ENCODE measurements around the gene ELAVL3. TPM values are rescaled to one million over a fixed set of nuclear protein-coding genes. Genes with fewer than 3 reads are reported as not detected.

The ELAVL3 gene
- total RNA-seq, 1 experiment from 2014 or later = 1.4 TPM

DNA sequence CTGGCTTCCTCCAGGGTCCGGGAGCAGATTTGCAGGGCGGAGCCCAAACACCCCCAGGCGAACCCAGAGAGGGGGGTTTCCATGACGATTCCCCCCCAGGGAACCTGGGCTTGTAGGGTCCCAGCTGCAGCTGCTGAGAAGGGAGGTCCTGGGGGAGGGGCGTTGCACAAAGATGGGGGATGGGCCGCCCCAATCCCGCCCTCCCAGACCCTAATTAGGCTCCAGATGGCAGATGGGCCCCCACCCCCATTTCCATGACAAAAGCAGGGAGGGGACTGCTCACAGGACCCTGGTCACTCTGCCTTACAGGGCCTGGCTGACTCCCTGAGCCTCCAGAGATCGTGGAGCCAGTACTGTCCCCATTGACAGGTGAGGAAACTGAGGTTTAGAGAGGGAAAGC, 15.2 kb downstream of the ELAVL3 start:
- POLR2A ChIA-PET = no interaction called here
- CTCF ChIA-PET = no interaction called here
- Mint-ChIP-seq H3K27ac (no peak overlapping the region), H3K9me3 (no peaks in the 10 kb centered on the region), H3K27me3 (ENCODE audit: low read depth) (no peaks in the 10 kb centered on the region), H3K36me3 (no peaks in the 10 kb centered on the region), H3K4me1 (peaks cover 12% of the 10 kb centered on the region; the same call in 1 of the 2 replicates), H3K4me3 (no peak overlapping the region)
- 0 out of 2 replicates have a peak, but pooled peaks have one; percentile 73 for TF ChIP-seq ZNF281 (CRISPR knock-in tag; IDR thresholded peaks at IDR 0.05)
- no peak for TF ChIP-seq ZNF423 (CRISPR knock-in tag; IDR thresholded peaks at IDR 0.05)
- TF ChIP-seq USF2 (CRISPR knock-in tag; IDR thresholded peaks at IDR 0.05) = no peak
- TF ChIP-seq CREB1 (CRISPR knock-in tag; IDR thresholded peaks at IDR 0.05) = no peak
- no peak for TF ChIP-seq NFATC4 (CRISPR knock-in tag; IDR thresholded peaks at IDR 0.05)
- no peak for TF ChIP-seq ZNF396 (CRISPR knock-in tag; IDR thresholded peaks at IDR 0.05; ENCODE audit: borderline replicate concordance)
- no peak for TF ChIP-seq SMAD3 (CRISPR knock-in tag; IDR thresholded peaks at IDR 0.05; ENCODE audit: borderline replicate concordance)
- no peak for TF ChIP-seq ZMAT4 (CRISPR knock-in tag; IDR thresholded peaks at IDR 0.05)
- TF ChIP-seq, protein P1, sequence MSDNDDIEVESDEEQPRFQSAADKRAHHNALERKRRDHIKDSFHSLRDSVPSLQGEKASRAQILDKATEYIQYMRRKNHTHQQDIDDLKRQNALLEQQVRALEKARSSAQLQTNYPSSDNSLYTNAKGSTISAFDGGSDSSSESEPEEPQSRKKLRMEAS (CRISPR knock-in tag; IDR thresholded peaks at IDR 0.05) = no peak
- TF ChIP-seq SP1 (CRISPR knock-in tag; conservative IDR thresholded peaks at IDR 0.05) = 0 out of 2 replicates have a peak, but pooled peaks have one; percentile 17
- TF ChIP-seq TCF7 (CRISPR knock-in tag; IDR thresholded peaks at IDR 0.05; ENCODE audit: low read depth) = no peak
- no peak for TF ChIP-seq ATF6 (CRISPR knock-in tag; IDR thresholded peaks at IDR 0.05)
- TF ChIP-seq FOXP1 (CRISPR knock-in tag; IDR thresholded peaks at IDR 0.05; ENCODE audit: borderline replicate concordance) = 0 out of 2 replicates have a peak, but pooled peaks have one; percentile 18
- TF ChIP-seq NR1H2 (CRISPR knock-in tag; IDR thresholded peaks at IDR 0.05) = no peak
- no peak for TF ChIP-seq JUN (CRISPR knock-in tag; IDR thresholded peaks at IDR 0.05)
- TF ChIP-seq NFE2L1 (CRISPR knock-in tag; IDR thresholded peaks at IDR 0.05) = no peak
- TF ChIP-seq NFYB (CRISPR knock-in tag; conservative IDR thresholded peaks at IDR 0.05; ENCODE audit: low read depth) = no peak
- ATAC-seq (peak; percentile 46; the same call in 1 of the 2 replicates), DNase-seq (ENCODE audit: low spot score) (peak; percentile 69)

- no peak for DNase-seq (ENCODE audit: low spot score)
- Mint-ChIP-seq H3K9me3 (no peaks in the 10 kb centered on the region), H3K4me3 (no peak overlapping the region), H3K36me3 (no peaks in the 10 kb centered on the region), H3K4me1 (peaks cover 12% of the 10 kb centered on the region; the same call in 1 of the 2 replicates), H3K27me3 (ENCODE audit: low read depth) (no peaks in the 10 kb centered on the region), H3K27ac (no peak overlapping the region)
- no peak for ATAC-seq
- ChIA-PET CTCF (interaction anchor here (0.6 kb wide), 2 partner anchors 171 to 1328 kb away, joined by 3 read pairs; no protein-coding TSS in a partner anchor), POLR2A (no interaction called here)
- TF ChIP-seq ZNF671 (CRISPR knock-in tag; IDR thresholded peaks at IDR 0.05) (no peak), USF1 (CRISPR knock-in tag; IDR thresholded peaks at IDR 0.05) (no peak)
- TF ChIP-seq, protein P2, sequence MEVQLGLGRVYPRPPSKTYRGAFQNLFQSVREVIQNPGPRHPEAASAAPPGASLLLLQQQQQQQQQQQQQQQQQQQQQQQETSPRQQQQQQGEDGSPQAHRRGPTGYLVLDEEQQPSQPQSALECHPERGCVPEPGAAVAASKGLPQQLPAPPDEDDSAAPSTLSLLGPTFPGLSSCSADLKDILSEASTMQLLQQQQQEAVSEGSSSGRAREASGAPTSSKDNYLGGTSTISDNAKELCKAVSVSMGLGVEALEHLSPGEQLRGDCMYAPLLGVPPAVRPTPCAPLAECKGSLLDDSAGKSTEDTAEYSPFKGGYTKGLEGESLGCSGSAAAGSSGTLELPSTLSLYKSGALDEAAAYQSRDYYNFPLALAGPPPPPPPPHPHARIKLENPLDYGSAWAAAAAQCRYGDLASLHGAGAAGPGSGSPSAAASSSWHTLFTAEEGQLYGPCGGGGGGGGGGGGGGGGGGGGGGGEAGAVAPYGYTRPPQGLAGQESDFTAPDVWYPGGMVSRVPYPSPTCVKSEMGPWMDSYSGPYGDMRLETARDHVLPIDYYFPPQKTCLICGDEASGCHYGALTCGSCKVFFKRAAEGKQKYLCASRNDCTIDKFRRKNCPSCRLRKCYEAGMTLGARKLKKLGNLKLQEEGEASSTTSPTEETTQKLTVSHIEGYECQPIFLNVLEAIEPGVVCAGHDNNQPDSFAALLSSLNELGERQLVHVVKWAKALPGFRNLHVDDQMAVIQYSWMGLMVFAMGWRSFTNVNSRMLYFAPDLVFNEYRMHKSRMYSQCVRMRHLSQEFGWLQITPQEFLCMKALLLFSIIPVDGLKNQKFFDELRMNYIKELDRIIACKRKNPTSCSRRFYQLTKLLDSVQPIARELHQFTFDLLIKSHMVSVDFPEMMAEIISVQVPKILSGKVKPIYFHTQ (CRISPR knock-in tag; IDR thresholded peaks at IDR 0.05) = no peak
- TF ChIP-seq, protein P3, sequence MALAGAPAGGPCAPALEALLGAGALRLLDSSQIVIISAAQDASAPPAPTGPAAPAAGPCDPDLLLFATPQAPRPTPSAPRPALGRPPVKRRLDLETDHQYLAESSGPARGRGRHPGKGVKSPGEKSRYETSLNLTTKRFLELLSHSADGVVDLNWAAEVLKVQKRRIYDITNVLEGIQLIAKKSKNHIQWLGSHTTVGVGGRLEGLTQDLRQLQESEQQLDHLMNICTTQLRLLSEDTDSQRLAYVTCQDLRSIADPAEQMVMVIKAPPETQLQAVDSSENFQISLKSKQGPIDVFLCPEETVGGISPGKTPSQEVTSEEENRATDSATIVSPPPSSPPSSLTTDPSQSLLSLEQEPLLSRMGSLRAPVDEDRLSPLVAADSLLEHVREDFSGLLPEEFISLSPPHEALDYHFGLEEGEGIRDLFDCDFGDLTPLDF (CRISPR knock-in tag; IDR thresholded peaks at IDR 0.05) = no peak
- TF ChIP-seq, protein P4, sequence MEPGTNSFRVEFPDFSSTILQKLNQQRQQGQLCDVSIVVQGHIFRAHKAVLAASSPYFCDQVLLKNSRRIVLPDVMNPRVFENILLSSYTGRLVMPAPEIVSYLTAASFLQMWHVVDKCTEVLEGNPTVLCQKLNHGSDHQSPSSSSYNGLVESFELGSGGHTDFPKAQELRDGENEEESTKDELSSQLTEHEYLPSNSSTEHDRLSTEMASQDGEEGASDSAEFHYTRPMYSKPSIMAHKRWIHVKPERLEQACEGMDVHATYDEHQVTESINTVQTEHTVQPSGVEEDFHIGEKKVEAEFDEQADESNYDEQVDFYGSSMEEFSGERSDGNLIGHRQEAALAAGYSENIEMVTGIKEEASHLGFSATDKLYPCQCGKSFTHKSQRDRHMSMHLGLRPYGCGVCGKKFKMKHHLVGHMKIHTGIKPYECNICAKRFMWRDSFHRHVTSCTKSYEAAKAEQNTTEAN (CRISPR knock-in tag; IDR thresholded peaks at IDR 0.05) = no peak
Observed at GRCh38 chr19:11464333-11465265, 16.2 kb downstream of the ELAVL3 start.

Data from WTC11 (cell line).